IPS DF 4.7 (cell line): Measurements from ENCODE around the gene LUC7L3.

ENCODE experiments used
- DNase-seq: peaks from one replicate; pipeline ENCODE4 v3.0.0-alpha.2; 2013; ENCODE audit warnings: low spot score; ENCODE audit errors: extremely low read depth

Gene LUC7L3

GRCh38 chr17:50749245-50749644, 29.8 kb downstream of the LUC7L3 start:
- DNase-seq = no peak

GRCh38 chr17:50754521-50754920, 35.1 kb downstream of the LUC7L3 start:
- DNase-seq = no peak

DNA sequence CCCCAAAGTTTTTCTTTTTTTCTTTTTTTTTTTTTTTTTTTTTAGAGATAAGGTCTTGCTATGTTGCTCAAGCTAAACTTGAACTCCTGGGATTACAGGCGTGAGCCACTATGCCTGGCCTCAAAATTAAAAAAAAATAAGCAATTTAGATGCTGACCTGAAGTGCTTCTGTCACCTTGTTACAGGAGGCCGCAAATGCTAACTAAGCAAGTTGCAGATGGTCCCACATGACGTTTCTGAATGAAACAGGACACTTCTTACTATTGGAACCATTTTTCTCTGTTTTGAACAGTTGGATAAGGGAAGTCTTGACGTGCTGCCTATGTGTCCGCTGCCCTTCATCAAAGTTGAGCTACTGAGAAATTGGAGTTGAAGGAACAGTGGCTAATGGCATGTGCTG, 39.1 kb downstream of the LUC7L3 start:
- no peak for DNase-seq

GRCh38 chr17:50758989-50759544, 39.7 kb downstream of the LUC7L3 start:
- DNase-seq = no peak

- no peak for DNase-seq
Measured at GRCh38 chr17:50762177-50762576, 42.8 kb downstream of the LUC7L3 start.

GRCh38 chr17:50763716-50764475, 44.5 kb downstream of the LUC7L3 start:
- DNase-seq = no peak

- DNase-seq = no peak
Measured at GRCh38 chr17:50764734-50765149, 45.3 kb downstream of the LUC7L3 start.

- DNase-seq = no peak
Measured at GRCh38 chr17:50765454-50766221, 46.2 kb downstream of the LUC7L3 start.

DNA sequence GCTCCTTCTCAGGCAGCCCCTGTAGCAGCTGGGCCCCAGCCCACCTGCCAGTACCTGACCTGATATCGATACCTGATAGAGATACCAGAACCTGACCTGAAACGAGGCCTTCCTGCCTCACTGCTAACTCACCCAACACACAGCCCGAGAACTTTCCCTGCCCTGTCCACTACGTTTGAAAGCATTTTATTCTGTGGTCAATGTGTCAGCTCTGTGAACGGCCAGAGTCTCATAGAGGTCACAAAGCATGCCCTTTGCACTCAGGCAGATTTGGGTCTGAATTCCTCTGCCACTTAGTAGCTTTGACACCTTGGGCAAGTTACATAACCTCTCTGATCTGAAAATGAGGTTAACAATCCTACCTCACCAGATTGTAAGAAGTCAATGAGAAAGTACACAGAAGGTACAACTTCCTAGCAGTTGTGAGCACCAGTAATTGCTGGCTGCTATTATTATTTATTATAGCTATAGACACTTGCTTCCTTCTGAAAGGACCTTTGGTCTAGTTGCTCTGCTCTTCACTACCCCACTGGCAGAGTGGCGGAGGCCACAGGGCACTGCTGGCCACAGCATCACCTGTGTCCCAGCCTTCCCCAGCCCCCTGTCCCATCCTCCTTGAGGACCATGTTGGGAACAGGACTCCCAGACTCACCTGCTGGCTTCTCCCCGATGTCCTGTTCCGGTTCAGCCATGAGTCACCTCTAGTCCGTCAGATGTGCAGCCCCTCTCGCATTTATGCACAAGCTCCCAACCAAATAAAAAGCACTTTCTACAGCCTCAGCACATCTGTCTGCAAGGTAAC, 47.0 kb downstream of the LUC7L3 start:
- no peak for DNase-seq

DNA sequence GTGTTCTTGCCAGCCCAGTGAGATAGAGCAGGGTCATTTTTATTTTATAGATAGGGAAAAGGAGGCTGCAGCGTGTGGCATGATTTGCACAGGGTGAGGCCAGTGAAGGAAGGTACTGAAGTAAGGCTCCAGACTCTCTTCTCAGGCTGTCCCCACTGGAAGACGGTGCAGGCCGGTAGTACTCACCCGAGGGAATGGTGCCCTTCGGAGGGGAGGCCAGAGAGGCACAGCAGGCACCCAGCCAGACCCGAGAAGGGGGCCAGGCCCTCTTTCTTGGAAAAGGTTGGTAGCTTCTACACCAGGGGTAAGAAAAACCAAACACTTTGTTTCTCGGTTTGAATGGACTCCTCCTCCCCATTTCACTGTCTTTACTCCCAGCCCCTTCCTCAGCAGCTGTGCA, 47.6 kb downstream of the LUC7L3 start:
- DNase-seq = no peak

- DNase-seq = no peak
Measured at GRCh38 chr17:50767446-50767845, 48.0 kb downstream of the LUC7L3 start, which contains the start of gene ANKRD40CL. Gene ANKRD40CL (minus strand): TSS chr17:50767518. CDS start chr17:50766913, 605 bp downstream.

GRCh38 chr17:50768346-50768761, 49.0 kb downstream of the LUC7L3 start:
- DNase-seq = no peak

GRCh38 chr17:50769884-50770283, 50.5 kb downstream of the LUC7L3 start:
- DNase-seq = no peak

- DNase-seq = no peak
Measured at GRCh38 chr17:50770346-50770745, 50.9 kb downstream of the LUC7L3 start.

GRCh38 chr17:50771991-50772785, 52.8 kb downstream of the LUC7L3 start:
- DNase-seq = no peak

- DNase-seq = no peak
Measured at GRCh38 chr17:50774225-50774803, 54.9 kb downstream of the LUC7L3 start.

DNA sequence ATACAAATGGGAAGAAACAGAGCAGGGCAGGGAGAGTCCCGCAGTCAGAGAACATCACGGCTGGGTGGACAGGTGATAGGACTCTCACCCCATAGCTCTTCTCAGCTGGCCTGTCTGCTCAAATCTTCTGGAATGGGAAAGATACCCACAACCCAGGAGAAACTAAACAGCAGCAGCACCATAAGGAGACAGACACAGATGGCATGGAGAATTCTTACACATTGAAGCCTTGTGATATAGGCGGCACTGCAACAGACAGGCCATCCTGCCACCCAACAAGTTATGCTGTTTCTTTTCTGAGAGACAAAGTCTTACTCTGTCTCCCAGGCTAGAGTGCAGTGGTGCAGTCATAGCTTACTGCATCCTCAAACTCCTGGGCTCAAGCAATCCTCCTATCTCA, 56.5 kb downstream of the LUC7L3 start:
- no peak for DNase-seq

GRCh38 chr17:50778471-50778870, 59.1 kb downstream of the LUC7L3 start:
- no peak for DNase-seq

- no peak for DNase-seq
Measured at GRCh38 chr17:50778988-50779387, 59.6 kb downstream of the LUC7L3 start.

DNA sequence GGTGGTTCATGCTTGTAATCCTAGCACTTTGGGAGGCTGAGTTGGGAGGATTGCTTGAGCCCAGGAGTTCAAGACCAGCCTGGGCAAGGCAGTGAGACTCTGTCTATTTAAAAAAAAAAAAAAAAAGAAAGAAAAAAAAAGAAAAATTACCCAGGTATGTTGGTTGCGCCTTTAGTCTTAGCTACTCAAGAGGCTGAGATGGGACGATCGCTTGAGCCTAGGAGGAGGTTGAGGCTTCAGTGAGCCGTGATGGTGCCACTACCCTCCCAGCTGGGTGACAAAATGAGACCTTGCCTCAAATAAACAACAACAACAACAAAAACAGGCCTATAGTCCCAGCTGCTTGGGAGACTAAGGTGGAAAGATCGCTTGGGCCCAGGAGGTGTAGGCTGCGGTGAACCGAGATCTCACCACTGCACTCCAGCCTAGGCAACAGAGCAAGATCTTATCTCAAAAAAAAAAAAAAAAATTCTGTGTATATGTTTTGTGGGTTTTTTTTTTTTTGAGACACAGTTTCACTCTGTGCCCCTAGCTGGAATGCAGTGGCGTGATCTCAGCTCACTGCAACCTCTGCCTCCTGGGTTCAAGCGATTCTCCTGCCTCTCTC, 60.4 kb downstream of the LUC7L3 start:
- no peak for DNase-seq
